ENCODE measurements around the gene SLC35G4. TPM values are rescaled to one million over a fixed set of nuclear protein-coding genes. Genes with fewer than 3 reads are reported as not detected.
"Not testable (repeated sequence)": the region's sequence is repeated elsewhere in the genome, so short reads cannot be mapped to it uniquely, and the experiment has no call there.

SLC35G4 gene
- total RNA-seq, 2 experiments from 2014 or later, result not detected

- Mint-ChIP-seq H3K36me3 (no peaks in the 10 kb centered on the region), H3K4me3 (no peak overlapping the region), H3K27me3 (no peaks in the 10 kb centered on the region), H3K27ac (no peak overlapping the region), H3K4me1 (peaks cover 14% of the 10 kb centered on the region), H3K9me3 (no peaks in the 10 kb centered on the region)
- no peak for DNase-seq
Measured at GRCh38 chr18:11587432-11587831, 22.0 kb upstream of the SLC35G4 start.

DNA sequence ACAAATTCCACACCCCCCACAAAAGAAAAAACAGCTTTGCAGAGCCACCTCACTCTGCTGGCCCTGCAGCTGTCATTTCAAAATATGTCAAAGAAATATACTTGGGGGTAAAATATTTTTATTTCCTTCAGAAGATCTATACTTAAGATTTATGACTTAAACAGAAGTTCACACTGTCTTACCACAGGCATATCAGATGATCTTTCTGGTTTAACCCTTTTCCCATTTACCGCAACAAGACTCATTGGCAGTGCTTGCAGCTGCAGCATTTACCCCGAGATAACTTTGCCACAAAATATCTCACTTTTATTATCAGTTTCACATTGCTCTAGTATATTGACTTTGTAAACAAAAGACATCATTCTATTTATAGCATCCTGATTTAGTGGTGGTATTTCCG lies 21.6 kb upstream of the SLC35G4 start:
- Mint-ChIP-seq H3K4me1 (peaks cover 14% of the 10 kb centered on the region), H3K36me3 (no peaks in the 10 kb centered on the region), H3K27me3 (no peaks in the 10 kb centered on the region), H3K9me3 (no peaks in the 10 kb centered on the region), H3K27ac (no peak overlapping the region), H3K4me3 (no peak overlapping the region)
- no peak for DNase-seq

GRCh38 chr18:11591957-11592356 lies 17.4 kb upstream of the SLC35G4 start:
- DNase-seq, result no peak
- Mint-ChIP-seq H3K36me3 (no peaks in the 10 kb centered on the region), H3K27ac (no peak overlapping the region), H3K27me3 (peaks cover 6% of the 10 kb centered on the region), H3K4me3 (no peak overlapping the region), H3K9me3 (no peaks in the 10 kb centered on the region), H3K4me1 (peaks cover 12% of the 10 kb centered on the region)

DNA sequence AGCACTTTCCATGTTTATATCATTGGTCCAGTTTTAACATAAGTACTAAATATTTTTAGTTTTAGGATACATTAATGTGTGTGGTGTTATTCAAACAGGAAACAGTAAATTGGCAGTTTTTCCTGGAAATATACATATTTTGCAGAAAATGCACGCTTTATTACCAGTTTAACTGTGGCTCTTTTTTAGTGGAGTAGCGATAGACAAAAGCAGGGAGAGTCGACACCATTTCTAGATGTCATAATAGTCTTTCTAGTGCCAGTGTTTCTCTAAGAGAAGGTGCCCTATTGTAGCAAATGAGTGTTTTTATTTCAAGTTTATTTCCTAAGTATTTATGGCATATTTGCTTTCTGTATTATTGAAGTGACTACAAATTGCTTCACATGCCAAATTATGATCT lies 9.1 kb upstream of the SLC35G4 start:
- Mint-ChIP-seq H3K9me3 (peaks cover 2% of the 10 kb centered on the region), H3K36me3 (peaks cover 1% of the 10 kb centered on the region), H3K4me1 (no peaks in the 10 kb centered on the region), H3K27ac (no peak overlapping the region), H3K4me3 (no peak overlapping the region), H3K27me3 (peaks cover 14% of the 10 kb centered on the region)
- no peak for DNase-seq

GRCh38 chr18:11607906-11608305 lies 1.5 kb upstream of the SLC35G4 start:
- no peaks in the 10 kb centered on the region for H3K4me1 Mint-ChIP-seq
- no peak for DNase-seq
- H3K4me3 Mint-ChIP-seq, result no peak overlapping the region
- no peak overlapping the region for H3K27ac Mint-ChIP-seq
- no peaks in the 10 kb centered on the region for H3K36me3 Mint-ChIP-seq
- peaks cover 3% of the 10 kb centered on the region for H3K27me3 Mint-ChIP-seq
- no peaks in the 10 kb centered on the region for H3K9me3 Mint-ChIP-seq

DNA sequence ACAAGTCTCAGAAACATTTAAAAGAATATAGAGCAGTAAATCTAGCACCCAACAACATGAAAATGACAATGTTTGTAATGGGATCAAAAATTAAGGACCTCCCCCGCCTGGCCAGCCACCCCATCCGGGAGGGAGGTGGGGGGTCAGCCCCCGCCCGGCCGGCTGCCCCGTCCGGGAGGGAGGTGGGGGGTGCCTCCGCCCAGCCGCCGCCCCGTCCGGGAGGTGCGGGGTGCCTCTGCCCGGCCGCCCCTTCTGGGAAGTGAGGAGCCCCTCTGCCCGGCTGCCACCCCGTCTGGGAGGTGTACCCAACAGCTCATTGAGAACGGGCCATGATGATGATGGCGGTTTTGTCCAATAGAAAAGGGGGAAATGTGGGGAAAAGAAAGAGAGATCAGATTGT lies 778 bp upstream of the SLC35G4 start:
- not testable (repeated sequence) for H3K4me3 Mint-ChIP-seq, H3K27me3 Mint-ChIP-seq, H3K9me3 Mint-ChIP-seq, DNase-seq, H3K36me3 Mint-ChIP-seq, H3K27ac Mint-ChIP-seq, H3K4me1 Mint-ChIP-seq

DNA sequence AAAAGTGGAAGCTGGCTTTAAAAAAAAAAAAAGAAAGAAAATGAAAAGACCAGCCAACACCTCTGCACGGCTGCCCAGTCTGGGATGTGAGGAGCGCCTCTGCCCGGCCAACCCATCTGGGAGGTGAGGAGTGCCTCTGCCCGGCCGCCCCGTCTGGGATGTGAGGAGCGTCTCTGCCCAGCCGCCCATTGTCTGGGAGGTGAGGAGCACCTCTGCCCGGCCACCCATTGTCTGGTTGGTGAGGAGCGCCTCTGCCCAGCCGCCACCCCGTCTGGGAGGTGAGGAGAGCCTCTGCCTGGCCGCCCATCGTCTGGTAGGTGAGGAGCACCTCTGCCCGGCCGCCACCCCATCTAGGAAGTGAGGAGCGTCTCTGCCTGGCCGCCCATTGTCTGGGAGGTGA lies 3.7 kb downstream of the SLC35G4 start:
- not testable (repeated sequence) for H3K27ac Mint-ChIP-seq, H3K9me3 Mint-ChIP-seq, DNase-seq, H3K27me3 Mint-ChIP-seq, H3K36me3 Mint-ChIP-seq, H3K4me1 Mint-ChIP-seq, H3K4me3 Mint-ChIP-seq

DNA sequence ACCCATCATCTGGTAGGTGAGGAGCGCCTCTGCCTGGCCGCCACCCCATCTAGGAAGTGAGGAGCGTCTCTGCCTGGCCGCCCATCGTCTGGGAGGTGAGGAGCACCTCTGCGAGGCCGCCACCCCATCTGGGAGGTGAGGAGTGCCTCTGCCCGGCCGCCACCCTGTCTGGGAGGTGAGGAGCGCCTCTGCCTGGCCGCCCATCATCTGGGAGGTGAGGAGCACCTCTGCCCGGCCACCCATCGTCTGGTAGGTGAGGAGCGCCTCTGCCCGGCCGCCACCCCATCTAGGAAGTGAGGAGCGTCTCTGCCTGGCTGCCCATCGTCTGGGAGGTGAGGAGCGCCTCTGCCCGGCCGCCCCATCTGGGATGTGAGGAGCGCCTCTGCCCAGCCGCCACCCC lies 4.2 kb downstream of the SLC35G4 start:
- H3K27ac Mint-ChIP-seq, H3K4me3 Mint-ChIP-seq, H3K36me3 Mint-ChIP-seq, DNase-seq, H3K27me3 Mint-ChIP-seq, H3K9me3 Mint-ChIP-seq, H3K4me1 Mint-ChIP-seq: not testable (repeated sequence)

- H3K36me3 Mint-ChIP-seq, H3K9me3 Mint-ChIP-seq, H3K27me3 Mint-ChIP-seq, H3K4me3 Mint-ChIP-seq, DNase-seq, H3K27ac Mint-ChIP-seq, H3K4me1 Mint-ChIP-seq: not testable (repeated sequence)
Measured at GRCh38 chr18:11614042-11614441, 4.6 kb downstream of the SLC35G4 start.

DNA sequence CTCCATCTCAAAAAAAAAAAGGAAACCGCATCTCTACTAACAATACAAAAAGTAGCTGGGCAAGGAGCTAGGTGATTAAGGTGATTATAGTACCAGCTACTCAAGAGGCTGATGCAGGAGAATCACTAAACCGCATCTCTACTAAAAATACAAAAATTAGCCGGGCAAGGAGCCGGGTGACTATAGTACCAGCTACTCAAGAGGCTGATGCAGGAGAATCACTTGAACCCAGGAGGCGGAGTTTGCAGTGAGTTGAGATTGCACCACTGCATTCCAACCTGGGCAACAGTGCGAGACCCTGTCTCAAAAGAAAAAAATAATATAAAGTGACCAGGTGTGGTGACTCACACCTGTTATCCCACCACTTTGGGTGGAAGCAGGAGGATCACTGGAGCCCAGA lies 5.6 kb downstream of the SLC35G4 start:
- not testable (repeated sequence) for H3K4me3 Mint-ChIP-seq, H3K27me3 Mint-ChIP-seq, H3K27ac Mint-ChIP-seq, H3K4me1 Mint-ChIP-seq, DNase-seq, H3K36me3 Mint-ChIP-seq, H3K9me3 Mint-ChIP-seq

DNA sequence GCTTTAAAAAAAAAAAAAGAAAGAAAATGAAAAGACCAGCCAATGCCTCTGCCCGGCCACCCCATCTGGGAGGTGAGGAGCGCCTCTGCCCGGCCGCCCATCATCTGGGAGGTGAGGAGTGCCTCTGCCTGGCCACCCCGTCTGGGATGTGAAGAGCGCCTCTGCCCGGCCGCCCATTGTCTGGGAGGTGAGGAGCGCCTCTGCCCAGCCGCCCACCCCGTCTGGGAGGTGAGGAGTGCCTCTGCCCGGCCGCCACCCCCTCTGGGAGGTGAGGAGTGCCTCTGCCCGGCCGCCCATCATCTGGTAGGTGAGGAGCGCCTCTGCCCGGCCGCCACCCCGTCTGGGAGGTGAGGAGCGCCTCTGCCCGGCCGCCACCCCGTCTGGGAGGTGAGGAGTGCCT lies 37.9 kb downstream of the SLC35G4 start:
- H3K36me3 Mint-ChIP-seq, DNase-seq, H3K27ac Mint-ChIP-seq, H3K9me3 Mint-ChIP-seq, H3K4me3 Mint-ChIP-seq, H3K4me1 Mint-ChIP-seq: not testable (repeated sequence)
- peaks cover 16% of the 10 kb centered on the region for H3K27me3 Mint-ChIP-seq

DNA sequence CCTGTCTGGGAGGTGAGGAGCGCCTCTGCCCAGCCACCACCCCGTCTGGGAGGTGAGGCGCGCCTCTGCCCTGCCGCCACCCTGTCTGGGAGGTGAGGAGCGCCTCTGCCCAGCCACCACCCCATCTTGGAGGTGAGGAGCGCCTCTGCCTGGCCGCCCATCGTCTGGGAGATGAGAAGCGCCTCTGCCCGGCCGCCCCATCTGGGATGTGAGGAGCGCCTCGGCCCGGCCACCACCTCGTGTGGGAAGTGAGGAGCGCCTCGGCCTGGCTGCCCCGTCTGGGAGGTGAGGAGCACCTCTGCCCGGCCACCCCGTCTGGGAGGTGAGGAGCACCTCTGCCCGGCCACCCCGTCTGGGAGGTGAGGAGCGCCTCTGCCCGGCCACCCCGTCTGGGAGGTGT lies 38.4 kb downstream of the SLC35G4 start:
- DNase-seq, H3K4me3 Mint-ChIP-seq, H3K36me3 Mint-ChIP-seq, H3K27ac Mint-ChIP-seq, H3K4me1 Mint-ChIP-seq, H3K9me3 Mint-ChIP-seq: not testable (repeated sequence)
- H3K27me3 Mint-ChIP-seq, result peaks cover 16% of the 10 kb centered on the region

- Mint-ChIP-seq H3K27ac (no peak overlapping the region), H3K36me3 (peaks cover 2% of the 10 kb centered on the region), H3K9me3 (peaks cover 4% of the 10 kb centered on the region)
Measured at GRCh38 chr18:11649839-11650238, 40.4 kb downstream of the SLC35G4 start.

GRCh38 chr18:11651899-11652298 lies 42.5 kb downstream of the SLC35G4 start:
- Mint-ChIP-seq H3K27ac (no peak overlapping the region), H3K4me3 (no peak overlapping the region), H3K9me3 (peaks cover 4% of the 10 kb centered on the region), H3K36me3 (peaks cover 2% of the 10 kb centered on the region), H3K27me3 (peaks cover 42% of the 10 kb centered on the region), H3K4me1 (peaks cover 6% of the 10 kb centered on the region)
- DNase-seq, result no peak

More at GRCh38 chr18:11649839-11650238, 40.4 kb downstream of the SLC35G4 start:
- Mint-ChIP-seq H3K4me3 (no peak overlapping the region), H3K27me3 (peaks cover 30% of the 10 kb centered on the region), H3K4me1 (no peaks in the 10 kb centered on the region)
- DNase-seq, result no peak

DNA sequence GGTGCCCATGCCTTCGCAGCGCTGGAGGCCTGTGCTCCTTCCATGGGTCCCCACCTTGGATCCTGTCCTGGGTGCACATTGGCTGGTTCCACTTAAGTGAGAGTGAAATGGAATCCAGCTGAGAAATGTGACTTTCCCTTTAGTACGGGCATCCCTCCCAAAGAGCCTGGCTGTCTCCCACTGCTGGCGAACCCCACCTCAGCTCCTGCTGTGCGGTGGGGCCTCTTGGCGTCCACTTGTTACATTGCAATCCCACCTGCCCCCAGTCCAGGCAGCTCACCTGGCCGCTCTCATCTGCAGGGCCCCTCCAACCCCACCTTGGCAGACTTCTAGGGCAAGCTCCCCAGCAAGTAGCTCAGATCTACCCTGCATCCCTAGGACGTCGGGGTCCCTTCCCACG lies 44.1 kb downstream of the SLC35G4 start:
- DNase-seq, result no peak
- Mint-ChIP-seq H3K27ac (no peak overlapping the region), H3K9me3 (peaks cover 4% of the 10 kb centered on the region), H3K4me3 (no peak overlapping the region), H3K27me3 (peaks cover 53% of the 10 kb centered on the region), H3K4me1 (peaks cover 6% of the 10 kb centered on the region), H3K36me3 (peaks cover 2% of the 10 kb centered on the region)

DNA sequence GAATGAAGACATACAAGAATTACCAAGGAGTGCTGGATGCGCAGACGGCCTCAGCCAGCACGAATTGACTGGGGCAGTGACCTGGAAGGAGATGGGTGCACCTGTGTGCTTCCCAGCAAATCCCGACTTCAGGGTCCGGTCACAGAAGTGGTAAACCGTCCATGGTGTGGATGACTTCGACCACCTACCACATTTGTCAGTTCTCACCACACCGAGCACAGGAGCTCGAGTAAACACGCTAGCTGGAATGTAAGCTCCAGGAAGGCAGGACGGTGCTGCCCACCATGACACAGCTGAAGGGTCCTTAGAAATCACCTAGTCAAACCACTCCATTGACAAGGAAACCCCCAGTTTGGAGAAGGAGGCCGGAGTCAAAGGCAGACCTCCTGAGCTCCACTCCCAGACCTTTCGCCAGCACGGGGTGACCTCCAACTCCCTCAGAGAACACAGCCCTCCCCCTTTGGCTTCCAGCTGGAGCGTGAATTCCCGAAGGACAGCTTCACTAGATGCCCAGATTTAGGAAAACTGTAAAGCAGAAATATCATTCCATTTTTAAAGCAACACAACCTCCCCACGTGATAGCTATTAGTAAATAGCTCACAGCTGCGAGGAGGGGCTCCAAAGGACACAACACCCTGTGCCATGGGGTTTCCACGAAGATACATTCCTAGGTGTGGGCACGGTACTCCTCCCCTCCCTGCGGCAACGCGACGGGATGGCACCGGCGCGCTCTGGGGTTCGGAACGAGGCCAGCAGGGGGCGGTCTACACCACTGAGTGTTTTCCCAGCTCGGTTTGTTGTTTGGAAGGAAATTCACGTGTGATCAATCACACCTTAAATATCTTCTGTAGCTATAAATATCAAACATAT lies 45.6 kb downstream of the SLC35G4 start:
- no peaks in the 10 kb centered on the region for H3K36me3 Mint-ChIP-seq
- peak; percentile 40 for DNase-seq
- H3K27ac Mint-ChIP-seq, result no peak overlapping the region
- no peak overlapping the region for H3K4me3 Mint-ChIP-seq
- H3K27me3 Mint-ChIP-seq, result peaks cover 56% of the 10 kb centered on the region
- H3K9me3 Mint-ChIP-seq, result no peaks in the 10 kb centered on the region
- H3K4me1 Mint-ChIP-seq, result peaks cover 6% of the 10 kb centered on the region

Data from activated naive CD8-positive, alpha-beta T cell treated with anti-CD3 and anti-CD28 coated beads for 36 hours (primary cell).